Right lung (tissue), 5 donors: ENCODE data around the gene CTAGE4. TPM values are rescaled to one million over a fixed set of nuclear protein-coding genes. Genes with fewer than 3 reads are reported as not detected.
"Not testable (repeated sequence)": the region's sequence is repeated elsewhere in the genome, so short reads cannot be mapped to it uniquely, and the experiment has no call there.

Experiments
- DNase-seq, 2 donors: peaks; one replicate each; pipeline ENCODE4 v3.0.0-alpha.2; 2013
- polyA plus RNA-seq, 5 donors: library from polyadenylated mRNA; unstranded; fragments of 120-200 nt; gene quantifications; one replicate each; pipeline versions ENCODE4 v1.2.1 to v1.2.3, GENCODE V29; 2013; ENCODE audit warnings: inconsistent platforms in 1 of 5, low replicate concordance in 1 of 5; ENCODE audit not compliant: insufficient read length in 5 of 5, insufficient read depth in 1 of 5

Gene CTAGE4
- polyA plus RNA-seq, 5 donors, result 1.3 to 19.4 (median 7.2) TPM

DNA sequence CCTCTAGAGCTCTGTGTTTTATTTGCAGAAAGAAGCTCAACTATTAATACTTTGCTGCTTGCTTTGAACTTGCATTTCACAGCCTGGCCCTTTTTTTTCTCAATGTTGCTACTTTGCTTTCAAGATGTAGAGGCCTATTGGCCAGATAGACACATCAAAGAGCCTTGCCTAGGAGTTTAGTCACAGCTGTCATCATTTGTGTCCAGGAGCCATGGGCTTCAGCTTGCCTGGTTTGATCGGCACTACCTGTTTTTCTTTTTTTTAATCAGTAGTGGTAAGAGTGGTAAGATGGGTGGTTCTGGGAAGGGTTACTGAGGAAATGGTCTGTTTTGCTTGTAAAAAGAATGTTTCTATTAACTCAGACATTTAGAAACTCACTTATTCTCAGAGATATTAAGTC is 18.7 kb downstream of the CTAGE4 start:
- DNase-seq, result not testable (repeated sequence)

DNA sequence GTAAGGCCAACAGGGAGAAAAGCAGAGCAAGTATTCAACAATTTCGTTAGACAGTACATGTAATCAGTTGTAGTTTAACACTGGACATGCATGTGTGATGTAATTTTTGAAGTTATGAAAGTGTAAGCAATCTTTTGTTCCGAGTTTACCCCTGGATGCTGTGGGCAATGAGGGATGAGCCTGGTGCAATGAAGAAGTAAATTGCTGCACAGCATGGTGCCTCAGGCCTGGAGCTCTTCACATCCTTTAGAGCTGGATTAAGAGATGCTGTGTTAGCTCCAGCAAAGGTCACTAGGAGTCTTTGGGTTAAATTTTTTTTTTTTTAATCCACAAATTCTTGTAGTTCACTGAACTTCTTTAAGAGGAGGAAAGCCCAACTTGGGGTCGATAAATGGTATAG is 19.8 kb downstream of the CTAGE4 start:
- not testable (repeated sequence) for DNase-seq

- DNase-seq, result not testable (repeated sequence)
Measured at GRCh38 chr7:144205306-144205705, 22.0 kb downstream of the CTAGE4 start.

DNA sequence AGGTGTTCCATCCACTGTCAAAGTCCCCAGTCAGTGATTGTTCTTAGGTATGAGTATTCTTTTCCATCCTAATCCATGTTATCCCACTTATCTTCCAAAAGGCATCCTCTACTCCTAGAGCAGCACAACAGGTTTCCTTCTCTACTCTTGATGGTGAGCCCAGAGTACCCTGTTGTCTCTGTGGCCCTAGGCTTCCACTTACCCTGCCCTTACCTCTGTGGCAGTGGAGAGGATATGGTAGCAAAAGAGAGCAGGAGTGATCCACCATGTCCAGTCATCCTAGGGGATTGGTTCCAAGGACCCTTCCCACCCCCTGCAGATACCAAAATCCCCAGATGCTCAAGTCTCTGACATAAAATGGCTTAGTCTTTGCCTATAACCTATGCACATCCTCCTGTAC is 33.9 kb downstream of the CTAGE4 start:
- DNase-seq, result not testable (repeated sequence)

GRCh38 chr7:144218581-144218980 is 35.3 kb downstream of the CTAGE4 start:
- not testable (repeated sequence) for DNase-seq

DNA sequence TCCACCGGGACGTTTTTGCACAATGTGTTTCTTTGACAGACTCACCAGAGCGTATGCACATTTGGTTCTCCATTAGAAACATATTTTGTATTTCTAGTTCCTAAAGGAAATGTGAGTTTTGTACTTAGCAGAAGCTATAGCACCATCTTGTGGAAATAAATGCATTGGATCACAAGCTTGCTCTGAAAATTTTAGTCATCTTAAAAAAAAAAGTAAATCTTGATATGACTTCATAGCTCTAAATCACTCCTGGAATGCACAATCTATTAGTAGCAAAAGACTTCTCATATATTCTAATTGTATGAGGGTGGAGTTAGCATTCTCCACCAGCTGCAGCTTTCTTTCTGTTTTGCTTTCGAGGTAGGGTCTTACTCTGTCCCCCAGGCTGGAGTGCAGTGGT is 35.9 kb downstream of the CTAGE4 start:
- not testable (repeated sequence) for DNase-seq

GRCh38 chr7:144220531-144220930 is 37.3 kb downstream of the CTAGE4 start:
- not testable (repeated sequence) for DNase-seq

GRCh38 chr7:144223675-144224074 is 40.4 kb downstream of the CTAGE4 start:
- not testable (repeated sequence) for DNase-seq

DNA sequence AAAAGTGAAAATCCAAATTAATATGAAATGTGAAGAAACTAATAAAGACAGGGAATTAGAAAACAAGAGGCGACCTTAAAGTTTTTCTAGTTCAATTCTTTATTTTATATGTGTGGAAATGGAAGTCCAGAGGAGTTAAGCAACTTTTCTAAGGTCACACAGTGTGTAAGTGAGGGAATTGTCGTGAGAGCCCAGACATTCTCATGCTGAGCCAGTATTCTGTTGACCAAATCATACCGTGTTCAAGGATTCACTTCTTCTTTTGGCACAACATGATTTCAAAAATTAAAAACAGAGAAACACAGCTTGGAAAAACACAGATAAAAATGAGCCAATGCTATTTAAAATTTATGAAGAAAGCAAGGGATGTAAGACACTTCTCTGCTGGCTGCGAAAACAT is 43.6 kb downstream of the CTAGE4 start:
- DNase-seq, result not testable (repeated sequence)

DNA sequence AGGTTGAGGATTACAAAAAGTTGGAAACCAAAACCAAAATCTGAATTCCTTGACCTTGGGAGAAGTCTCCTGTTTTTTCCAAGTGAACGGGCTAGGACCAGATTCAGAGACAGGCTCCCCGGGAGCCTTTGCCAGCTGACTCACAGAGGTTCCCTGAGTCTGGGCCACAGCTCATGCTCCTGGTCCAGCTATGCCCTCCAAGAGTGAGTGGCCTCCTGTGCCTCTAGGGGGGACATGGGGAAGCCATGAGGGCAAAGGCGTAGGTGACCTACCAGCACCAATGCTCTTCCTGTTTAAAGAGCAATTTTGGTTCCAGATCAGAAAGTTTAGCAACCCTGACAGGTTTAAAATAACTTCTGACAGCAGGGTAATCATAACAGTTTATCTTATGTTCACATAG is 45.5 kb downstream of the CTAGE4 start:
- peak; percentile 4 to 6 for DNase-seq

- DNase-seq, result not testable (repeated sequence)
Measured at GRCh38 chr7:144231027-144231426, 47.8 kb downstream of the CTAGE4 start.

GRCh38 chr7:144233039-144233438 is 49.8 kb downstream of the CTAGE4 start:
- not testable (repeated sequence) for DNase-seq

Other genes starting within 250 kb of the CTAGE4 start
- gene OR2F2, start 248.2 kb upstream of the CTAGE4 start, polyA plus RNA-seq, result not detected
- under 1 TPM in 1 of 5 donors, not detected in 4; 0.08 TPM for gene OR2F1, start 228.6 kb upstream of the CTAGE4 start, polyA plus RNA-seq
- gene OR6B1, start 183.1 kb upstream of the CTAGE4 start, polyA plus RNA-seq, result under 1 TPM in 1 of 5 donors, not detected in 4; 0.03 TPM
- gene OR2A5, start 134.5 kb upstream of the CTAGE4 start, polyA plus RNA-seq, result under 1 TPM; 0.05 to 0.26 (median 0.15) TPM
- under 1 TPM in 2 of 5 donors, not detected in 3; 0.06 to 0.12 TPM for gene OR2A25, start 113.7 kb upstream of the CTAGE4 start, polyA plus RNA-seq
- gene OR2A12, start 97.2 kb upstream of the CTAGE4 start, polyA plus RNA-seq, result under 1 TPM in 3 of 5 donors, not detected in 2; 0.03 to 0.09 (median 0.04) TPM
- not detected for gene OR2A2, start 73.9 kb upstream of the CTAGE4 start, polyA plus RNA-seq
- under 1 TPM in 1 of 5 donors, not detected in 4; 0.08 TPM for gene OR2A14, start 60.3 kb upstream of the CTAGE4 start, polyA plus RNA-seq
- 10 to 100 TPM in 4 of 5 donors, 1 to 10 TPM in 1; 9.0 to 17.7 (median 15.8) TPM for gene ARHGEF35, start 12.4 kb downstream of the CTAGE4 start, polyA plus RNA-seq
- 1 to 10 TPM; 1.9 to 5.2 (median 2.4) TPM for gene OR2A42, start 56.1 kb downstream of the CTAGE4 start, polyA plus RNA-seq
- 10 to 100 TPM in 4 of 5 donors, 1 to 10 TPM in 1; 9.3 to 26.0 (median 13.8) TPM for gene OR2A7, start 81.3 kb downstream of the CTAGE4 start, polyA plus RNA-seq
- gene CTAGE8, start 85.8 kb downstream of the CTAGE4 start, polyA plus RNA-seq, result 1 to 10 TPM; 3.8 to 9.6 (median 5.8) TPM
- gene OR2A1, start 129.0 kb downstream of the CTAGE4 start, polyA plus RNA-seq, result 1 to 10 TPM in 4 of 5 donors, under 1 TPM in 1; 0.67 to 1.5 (median 1.4) TPM
- gene ARHGEF5, start 171.9 kb downstream of the CTAGE4 start, polyA plus RNA-seq, result 10 to 100 TPM; 10.6 to 30.5 (median 20.3) TPM
- not detected for gene NOBOX, start 220.2 kb downstream of the CTAGE4 start, polyA plus RNA-seq